NT2/D1 (cell line): Measurements from ENCODE around the gene CSF1R.

Experiments used
- SUZ12 ChIP-seq: IDR thresholded peaks from 2 replicates; pipeline ENCODE4 v1.6.1; 2011; ENCODE audit not compliant: insufficient read length, insufficient read depth; ENCODE audit errors: extremely low read depth
- YY1 ChIP-seq: IDR thresholded peaks from 2 replicates; pipeline ENCODE4 v1.6.1; 2011; ENCODE audit not compliant: insufficient read length, insufficient read depth

- TF ChIP-seq YY1 (no peak), SUZ12 (no peak)
These were observed 11.1 kb downstream of the CSF1R start for GRCh38 chr5:150075233-150075632.
